DOHH2 (cell line): ENCODE results near the gene ATXN7.

ENCODE experiments used
- CTCF ChIP-seq: fragments of 200-600 bp; sonication (generic); IDR thresholded peaks from one replicate; pipeline ENCODE4 v1.5.1; 2014; ENCODE audit warnings: antibody characterized with exemption, mild to moderate bottlenecking, low read depth, low read length; ENCODE audit not compliant: poor library complexity, severe bottlenecking
- EZH2phosphoT487 ChIP-seq: fragments of 200-600 bp; sonication (generic); IDR thresholded peaks from 2 replicates; pipeline ENCODE4 v1.6.1; 2017; ENCODE audit warnings: borderline replicate concordance, mild to moderate bottlenecking, antibody characterized with exemption, low read length, moderate library complexity, mixed read lengths

- TF ChIP-seq CTCF (no peak), EZH2phosphoT487 (no peak)
Observed at GRCh38 chr3:64021922-64022321, 158.3 kb downstream of the ATXN7 start.
